Measurements from ENCODE around the gene TRIM24. TPM values are rescaled to one million over a fixed set of nuclear protein-coding genes. Genes with fewer than 3 reads are reported as not detected.

The TRIM24 gene
- total and polyA plus RNA-seq, 2 of the 13 experiments (the other 11 are each of a cell fraction or from before 2014, with no cell fraction given) = 100 to 106 TPM

DNA sequence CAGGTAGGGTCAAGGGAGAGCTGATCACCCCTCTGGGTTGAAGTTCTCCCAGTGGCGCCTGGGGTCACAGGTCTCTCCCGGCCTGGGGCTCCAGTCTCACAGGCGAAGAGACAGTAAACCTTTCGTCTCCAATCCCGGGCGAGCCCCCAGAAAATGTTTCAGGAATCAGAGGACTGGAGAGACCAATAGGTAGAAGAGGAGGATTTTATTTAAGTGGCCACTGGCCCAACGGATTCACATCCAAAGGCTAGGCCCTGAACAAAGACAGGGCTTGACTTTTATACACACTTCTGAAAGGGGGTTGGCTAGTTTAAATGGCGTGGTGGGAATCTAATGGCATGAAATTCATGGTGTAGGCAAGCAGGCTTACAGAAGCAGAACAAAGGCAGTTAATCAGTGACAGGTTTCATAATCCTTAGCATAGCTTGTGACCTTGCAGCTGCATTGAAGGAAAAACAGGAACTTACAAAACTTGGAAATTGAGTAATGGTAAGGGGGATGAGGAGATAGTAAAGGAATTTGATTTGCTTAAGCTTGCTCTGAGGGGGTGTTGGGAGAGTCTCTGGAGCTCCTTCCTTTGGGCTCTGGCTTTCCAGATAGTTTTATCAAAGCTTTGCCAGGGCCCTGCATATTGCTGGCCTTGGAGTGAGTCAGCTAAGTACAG is 105.5 kb downstream of the TRIM24 start (continued):
- TF ChIP-seq NCOA2 (CRISPR knock-in tag; IDR thresholded peaks at IDR 0.05) = peak; percentile 98
- TF ChIP-seq, protein P1, sequence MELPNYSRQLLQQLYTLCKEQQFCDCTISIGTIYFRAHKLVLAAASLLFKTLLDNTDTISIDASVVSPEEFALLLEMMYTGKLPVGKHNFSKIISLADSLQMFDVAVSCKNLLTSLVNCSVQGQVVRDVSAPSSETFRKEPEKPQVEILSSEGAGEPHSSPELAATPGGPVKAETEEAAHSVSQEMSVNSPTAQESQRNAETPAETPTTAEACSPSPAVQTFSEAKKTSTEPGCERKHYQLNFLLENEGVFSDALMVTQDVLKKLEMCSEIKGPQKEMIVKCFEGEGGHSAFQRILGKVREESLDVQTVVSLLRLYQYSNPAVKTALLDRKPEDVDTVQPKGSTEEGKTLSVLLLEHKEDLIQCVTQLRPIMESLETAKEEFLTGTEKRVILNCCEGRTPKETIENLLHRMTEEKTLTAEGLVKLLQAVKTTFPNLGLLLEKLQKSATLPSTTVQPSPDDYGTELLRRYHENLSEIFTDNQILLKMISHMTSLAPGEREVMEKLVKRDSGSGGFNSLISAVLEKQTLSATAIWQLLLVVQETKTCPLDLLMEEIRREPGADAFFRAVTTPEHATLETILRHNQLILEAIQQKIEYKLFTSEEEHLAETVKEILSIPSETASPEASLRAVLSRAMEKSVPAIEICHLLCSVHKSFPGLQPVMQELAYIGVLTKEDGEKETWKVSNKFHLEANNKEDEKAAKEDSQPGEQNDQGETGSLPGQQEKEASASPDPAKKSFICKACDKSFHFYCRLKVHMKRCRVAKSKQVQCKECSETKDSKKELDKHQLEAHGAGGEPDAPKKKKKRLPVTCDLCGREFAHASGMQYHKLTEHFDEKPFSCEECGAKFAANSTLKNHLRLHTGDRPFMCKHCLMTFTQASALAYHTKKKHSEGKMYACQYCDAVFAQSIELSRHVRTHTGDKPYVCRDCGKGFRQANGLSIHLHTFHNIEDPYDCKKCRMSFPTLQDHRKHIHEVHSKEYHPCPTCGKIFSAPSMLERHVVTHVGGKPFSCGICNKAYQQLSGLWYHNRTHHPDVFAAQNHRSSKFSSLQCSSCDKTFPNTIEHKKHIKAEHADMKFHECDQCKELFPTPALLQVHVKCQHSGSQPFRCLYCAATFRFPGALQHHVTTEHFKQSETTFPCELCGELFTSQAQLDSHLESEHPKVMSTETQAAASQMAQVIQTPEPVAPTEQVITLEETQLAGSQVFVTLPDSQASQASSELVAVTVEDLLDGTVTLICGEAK (IDR thresholded peaks at IDR 0.05) = no peak
- TF ChIP-seq, protein P1 (CRISPR knock-in tag; IDR thresholded peaks at IDR 0.05) = no peak
- TF ChIP-seq AHDC1 (CRISPR knock-in tag; IDR thresholded peaks at IDR 0.05; ENCODE audit: borderline replicate concordance) = peak; percentile 65
- TF ChIP-seq HDAC2 (CRISPR knock-in tag; IDR thresholded peaks at IDR 0.05) = peak; percentile 90
- TF ChIP-seq ZNF639 (CRISPR knock-in tag; conservative IDR thresholded peaks at IDR 0.05) = no peak
- no peak for TF ChIP-seq XRCC5 (optimal IDR thresholded peaks at IDR 0.05; ENCODE audit: low read length)
- TF ChIP-seq ZNF549 (CRISPR knock-in tag; IDR thresholded peaks at IDR 0.05) = no peak
- peak; percentile 55 for TF ChIP-seq HOXA3 (CRISPR knock-in tag; IDR thresholded peaks at IDR 0.05)
